ENCODE measurements around the gene RFT1. TPM values are rescaled to one million over a fixed set of nuclear protein-coding genes. Genes with fewer than 3 reads are reported as not detected.
A peak's percentile ranks its signal among the peaks of the same experiment; 100 is the strongest.

RFT1 gene
- polyA plus RNA-seq, 1 donor (not counting 4 experiments of a cell fraction or from before 2014, with no cell fraction given): 34.4 TPM

GRCh38 chr3:53044711-53045517 is 85.3 kb downstream of the RFT1 start:
- Histone ChIP-seq H3K4me3 (ENCODE audit: control insufficient read depth in 2 of 3, extremely low read depth in 1 of 3, insufficient read depth in 2 of 3, low read depth in 1 of 3, low read length in 3 of 3) (peak overlapping the region; percentile 52 to 77 (median 57)), H2AFZ (ENCODE audit: control insufficient read depth, low read length) (peak overlapping the region; percentile 76), H3K9ac (ENCODE audit: control insufficient read depth, extremely low read depth, insufficient read depth, low read length) (peak overlapping the region; percentile 53), H3K4me2 (ENCODE audit: control insufficient read depth, extremely low read depth, insufficient read depth, low read depth, low read length) (peak overlapping the region; percentile 76), H3K79me2 (ENCODE audit: control insufficient read depth, insufficient read depth, low read length) (peaks cover 8% of the 10 kb centered on the region), H4K20me1 (ENCODE audit: control insufficient read depth, extremely low read depth, insufficient read depth, low read length) (peaks cover 2% of the 10 kb centered on the region), H3K9me3 (ENCODE audit: control insufficient read depth, low read depth, low read length) (no peaks in the 10 kb centered on the region), H3K36me3 (ENCODE audit: control insufficient read depth in 2 of 2, extremely low read depth in 1 of 2, insufficient read depth in 2 of 2, low read length in 2 of 2) (no peaks in the 10 kb centered on the region), H3K27me3 (ENCODE audit: control insufficient read depth, extremely low read depth, insufficient read depth, low read length) (peaks cover 8% of the 10 kb centered on the region), H3K4me1 (ENCODE audit: control insufficient read depth, extremely low read depth, insufficient read depth, low read length) (peaks cover 20% of the 10 kb centered on the region), H3K9me1 (ENCODE audit: control insufficient read depth, extremely low read depth, insufficient read depth, low read length) (no peaks in the 10 kb centered on the region), H3K27ac (ENCODE audit: control insufficient read depth, insufficient read depth, low read length) (peak overlapping the region; percentile 45)
- dilution Hi-C loops (cut with MboI; ENCODE audit: extremely low pct_ligation_motif_present, low sequenced_read_pairs): no loop called here
- TF ChIP-seq EZH2 (IDR thresholded peaks at IDR 0.05; ENCODE audit: low read length) (no peak), CTCF (optimal IDR thresholded peaks at IDR 0.05 in 1 of 3, IDR thresholded peaks at IDR 0.05 in 1 of 3, conservative IDR thresholded peaks at IDR 0.05 in 1 of 3; ENCODE audit: extremely low read depth in 1 of 3, insufficient read depth in 2 of 3, low read length in 3 of 3) (no peak)
- FAIRE-seq: peak; percentile 29
- DNase-seq (ENCODE audit: low read depth, low spot score): no peak

- Histone ChIP-seq H3K36me3 (ENCODE audit: control insufficient read depth in 2 of 2, extremely low read depth in 1 of 2, insufficient read depth in 2 of 2, low read length in 2 of 2) (no peaks in the 10 kb centered on the region), H3K4me3 (ENCODE audit: control insufficient read depth in 2 of 3, extremely low read depth in 1 of 3, insufficient read depth in 2 of 3, low read depth in 1 of 3, low read length in 3 of 3) (peak overlapping the region; percentile 52 to 77 (median 57)), H2AFZ (ENCODE audit: control insufficient read depth, low read length) (peak overlapping the region; percentile 76), H3K9me1 (ENCODE audit: control insufficient read depth, extremely low read depth, insufficient read depth, low read length) (no peaks in the 10 kb centered on the region), H4K20me1 (ENCODE audit: control insufficient read depth, extremely low read depth, insufficient read depth, low read length) (peaks cover 2% of the 10 kb centered on the region), H3K27me3 (ENCODE audit: control insufficient read depth, extremely low read depth, insufficient read depth, low read length) (peaks cover 8% of the 10 kb centered on the region), H3K27ac (ENCODE audit: control insufficient read depth, insufficient read depth, low read length) (peak overlapping the region; percentile 45), H3K79me2 (ENCODE audit: control insufficient read depth, insufficient read depth, low read length) (peaks cover 11% of the 10 kb centered on the region), H3K4me1 (ENCODE audit: control insufficient read depth, extremely low read depth, insufficient read depth, low read length) (peaks cover 23% of the 10 kb centered on the region), H3K4me2 (ENCODE audit: control insufficient read depth, extremely low read depth, insufficient read depth, low read depth, low read length) (peak overlapping the region; percentile 76), H3K9me3 (ENCODE audit: control insufficient read depth, low read depth, low read length) (no peaks in the 10 kb centered on the region), H3K9ac (ENCODE audit: control insufficient read depth, extremely low read depth, insufficient read depth, low read length) (peak overlapping the region; percentile 53)
- FAIRE-seq (peak; percentile 59), DNase-seq (ENCODE audit: low read depth, low spot score) (no peak)
- dilution Hi-C loops (cut with MboI; ENCODE audit: extremely low pct_ligation_motif_present, low sequenced_read_pairs): no loop called here
- TF ChIP-seq EZH2 (IDR thresholded peaks at IDR 0.05; ENCODE audit: low read length): no peak
- TF ChIP-seq CTCF (optimal IDR thresholded peaks at IDR 0.05 in 1 of 3, IDR thresholded peaks at IDR 0.05 in 1 of 3, conservative IDR thresholded peaks at IDR 0.05 in 1 of 3; ENCODE audit: extremely low read depth in 1 of 3, insufficient read depth in 2 of 3, low read length in 3 of 3): no peak
These were observed 85.9 kb downstream of the RFT1 start for GRCh38 chr3:53044371-53044710.

Measured in keratinocyte (primary cell).